ENCODE results near the gene ATP5F1E.

DNA sequence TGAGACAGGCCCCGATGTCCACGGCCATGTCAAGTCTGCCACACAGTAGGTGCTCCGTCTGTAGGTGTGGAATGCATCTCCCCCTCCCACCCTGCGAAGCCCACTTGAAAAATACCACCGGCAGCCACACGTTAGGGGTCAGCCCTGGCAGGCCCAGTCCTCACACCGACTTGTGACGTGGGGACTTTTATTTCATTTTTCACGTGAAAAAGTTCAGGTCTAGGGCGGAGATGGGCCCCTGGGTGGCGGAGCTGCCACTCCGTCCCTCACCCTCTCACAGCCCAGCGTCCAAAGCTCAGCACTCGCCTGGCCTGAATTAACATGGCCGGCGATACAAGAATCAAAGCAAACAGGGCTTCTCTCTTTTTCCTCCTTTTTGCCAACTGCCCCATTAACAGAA, 16.7 kb downstream of the ATP5F1E start:
- no peak for TF ChIP-seq POLR2AphosphoS5 (IDR thresholded peaks at IDR 0.05; ENCODE audit: low read length)
- TF ChIP-seq REST (IDR thresholded peaks at IDR 0.05; ENCODE audit: low read depth, low read length), result no peak
- no peak for TF ChIP-seq POLR2A (IDR thresholded peaks at IDR 0.05; ENCODE audit: low read depth, low read length)
- TF ChIP-seq TCF12 (IDR thresholded peaks at IDR 0.05; ENCODE audit: low read depth, low read length), result no peak
- no peak for TF ChIP-seq CTCF (IDR thresholded peaks at IDR 0.05 in 2 of 3, conservative IDR thresholded peaks at IDR 0.05 in 1 of 3; ENCODE audit: control insufficient read depth in 2 of 3, extremely low read depth in 1 of 3, insufficient read depth in 1 of 3, low read depth in 3 of 3, low read length in 3 of 3)
- no peak for TF ChIP-seq BCLAF1 (IDR thresholded peaks at IDR 0.05)
- no peak for TF ChIP-seq ZBTB11 (CRISPR knock-in tag; IDR thresholded peaks at IDR 0.05)
- no peak for TF ChIP-seq RCOR1 (conservative IDR thresholded peaks at IDR 0.05; ENCODE audit: low read depth, low read length)
- no peak for TF ChIP-seq PML (IDR thresholded peaks at IDR 0.05; ENCODE audit: low read length)
- no peak for TF ChIP-seq CREB1 (IDR thresholded peaks at IDR 0.05; ENCODE audit: low read depth)
- TF ChIP-seq CHD2 (IDR thresholded peaks at IDR 0.05; ENCODE audit: borderline replicate concordance, low read depth, low read length), result no peak
- no peak for TF ChIP-seq HDGF (IDR thresholded peaks at IDR 0.05)
- TF ChIP-seq MYC (IDR thresholded peaks at IDR 0.05; ENCODE audit: insufficient read depth, insufficient read length, insufficient replicate concordance, low read length, severe bottlenecking), result no peak

Data from GM12878 (cell line).